Globus pallidus (tissue), 1 donor: ENCODE measurements around the gene CYP26A1.

Source experiments
- DNase-seq: peaks from one replicate; pipeline ENCODE4 v3.0.0-alpha.2; 2015; ENCODE audit warnings: low spot score

Gene CYP26A1

DNA sequence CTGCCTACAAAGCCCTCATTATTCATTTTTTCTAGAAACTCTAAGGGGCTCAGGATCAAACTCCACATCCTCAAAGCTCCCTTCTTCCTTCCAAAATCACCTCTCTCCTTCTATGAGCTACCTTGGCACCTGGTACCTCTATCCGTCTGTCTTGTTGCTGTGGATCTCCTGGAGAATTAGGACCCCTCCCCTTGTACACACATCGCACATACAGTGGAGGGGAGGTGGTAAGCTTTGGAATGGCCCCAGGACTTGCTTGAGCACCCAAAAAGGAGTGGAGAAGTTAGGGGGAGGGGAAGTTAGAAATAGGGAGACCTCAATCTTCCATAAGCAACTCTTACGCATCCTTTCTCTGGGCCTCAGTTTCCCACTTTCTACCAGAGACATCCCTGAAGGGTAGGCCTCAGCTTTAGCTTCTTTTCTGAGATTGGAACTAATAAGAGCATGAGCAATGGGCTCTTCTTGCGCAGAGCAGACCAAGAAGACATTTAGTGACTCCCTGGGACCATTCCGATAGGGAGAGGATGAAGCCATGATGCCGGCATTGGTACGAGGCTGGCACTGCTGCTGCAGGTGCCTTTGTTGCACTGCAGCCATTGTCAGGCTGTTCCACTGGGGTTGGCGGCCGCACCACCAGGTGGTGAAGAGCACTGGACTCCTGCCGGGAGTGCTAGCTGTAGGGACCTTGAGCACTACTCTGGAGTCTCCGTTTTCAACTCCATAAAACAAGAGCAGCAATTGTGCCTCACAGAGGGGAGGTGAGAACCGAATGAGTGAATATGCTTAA is 8.6 kb upstream of the CYP26A1 start:
- DNase-seq = no peak

DNA sequence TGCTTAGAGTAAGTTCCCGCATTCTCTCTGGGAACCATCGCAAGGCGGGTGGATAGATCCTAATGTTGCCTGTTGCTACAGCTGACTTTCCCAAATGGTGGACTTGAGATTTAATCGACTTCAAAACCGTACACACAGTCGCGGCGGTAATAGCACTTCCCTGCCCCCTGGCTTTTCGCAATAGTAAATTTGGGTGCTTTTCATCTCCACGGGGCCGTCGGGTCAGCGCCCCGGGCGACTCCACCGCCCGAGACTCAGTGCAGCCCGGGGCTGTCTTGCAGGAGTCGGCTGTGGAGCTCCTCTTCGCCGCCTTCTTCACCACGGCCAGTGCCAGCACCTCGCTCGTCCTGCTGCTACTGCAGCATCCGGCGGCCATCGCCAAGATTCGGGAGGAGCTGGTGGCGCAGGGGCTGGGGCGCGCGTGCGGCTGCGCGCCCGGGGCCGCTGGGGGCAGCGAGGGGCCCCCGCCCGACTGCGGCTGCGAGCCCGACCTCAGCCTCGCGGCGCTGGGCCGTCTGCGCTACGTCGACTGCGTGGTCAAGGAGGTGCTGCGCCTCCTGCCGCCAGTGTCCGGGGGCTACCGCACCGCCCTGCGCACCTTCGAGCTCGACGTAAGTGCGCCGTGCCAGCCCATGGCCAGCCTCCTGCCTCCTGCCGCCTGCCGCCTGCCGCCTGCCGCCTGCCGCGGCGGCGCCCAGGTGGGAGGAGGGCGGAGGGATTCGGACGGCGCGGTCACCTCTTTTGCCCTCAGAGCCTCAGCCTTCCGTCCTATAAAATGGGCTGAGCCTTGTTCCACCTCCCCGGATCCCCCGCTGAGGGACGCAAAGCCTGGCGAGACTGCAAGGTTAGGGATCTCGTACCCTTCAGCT is 7.8 kb upstream of the CYP26A1 start:
- no peak for DNase-seq

DNA sequence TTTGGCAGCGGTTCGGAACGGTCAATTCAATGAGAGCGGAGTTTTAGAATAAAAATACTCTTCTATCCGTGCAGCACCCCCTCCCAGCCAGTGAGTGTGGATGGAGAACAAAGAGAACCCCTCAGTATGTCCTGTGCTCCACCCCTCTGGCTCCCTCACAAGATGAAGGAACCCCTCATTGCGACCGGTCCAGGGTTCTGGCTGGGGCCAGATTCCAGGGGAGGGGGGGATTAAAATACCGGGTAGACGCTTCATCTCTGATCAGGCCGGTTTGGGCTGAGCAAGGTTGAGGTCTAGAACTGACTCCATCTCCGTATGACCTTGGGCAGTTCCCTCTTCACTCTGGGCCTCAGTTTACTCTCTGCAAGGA is 7.2 kb upstream of the CYP26A1 start:
- no peak for DNase-seq

DNA sequence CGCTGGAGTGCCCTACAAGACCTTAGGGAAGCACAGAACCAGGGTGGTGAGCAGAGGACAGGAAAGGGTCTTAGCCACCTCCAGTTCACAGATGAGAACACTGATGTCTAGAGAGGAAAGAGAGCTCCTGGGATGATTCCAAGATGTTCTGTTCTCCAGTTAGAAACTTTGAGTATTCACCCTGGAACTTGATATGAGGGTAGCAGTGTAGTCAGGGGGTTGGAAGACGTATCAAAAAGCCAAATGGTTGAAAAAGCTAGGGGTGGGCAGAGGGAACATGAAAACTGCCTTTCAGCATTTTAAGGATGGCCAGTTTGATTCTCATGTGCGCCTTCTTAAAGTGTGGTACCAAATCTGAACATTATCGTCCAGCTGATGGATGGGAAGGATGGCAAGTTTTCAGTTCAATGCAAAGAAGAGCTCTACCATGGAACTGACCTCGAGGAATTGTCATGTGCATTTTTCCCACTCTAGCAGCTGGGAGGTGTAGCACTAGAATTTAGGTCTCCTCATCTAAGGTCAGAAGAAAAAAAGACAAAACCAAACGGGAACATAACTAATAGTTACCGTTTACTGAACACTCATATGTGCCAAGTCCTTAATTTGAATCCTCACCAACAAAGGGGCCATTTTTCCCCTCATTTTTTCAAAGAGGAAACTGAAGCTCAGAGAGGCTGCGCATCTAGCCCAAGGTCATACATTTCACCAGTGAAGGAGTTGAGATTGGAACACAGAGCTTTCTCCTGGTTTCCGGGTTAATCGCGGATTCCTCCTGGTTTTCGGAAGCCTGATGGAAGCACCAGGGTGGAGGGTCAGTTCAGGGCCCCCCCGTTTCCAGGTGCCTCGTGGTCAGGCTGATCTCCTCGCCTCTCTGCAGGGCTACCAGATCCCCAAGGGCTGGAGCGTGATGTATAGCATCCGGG is 6.0 kb upstream of the CYP26A1 start:
- DNase-seq = no peak

DNA sequence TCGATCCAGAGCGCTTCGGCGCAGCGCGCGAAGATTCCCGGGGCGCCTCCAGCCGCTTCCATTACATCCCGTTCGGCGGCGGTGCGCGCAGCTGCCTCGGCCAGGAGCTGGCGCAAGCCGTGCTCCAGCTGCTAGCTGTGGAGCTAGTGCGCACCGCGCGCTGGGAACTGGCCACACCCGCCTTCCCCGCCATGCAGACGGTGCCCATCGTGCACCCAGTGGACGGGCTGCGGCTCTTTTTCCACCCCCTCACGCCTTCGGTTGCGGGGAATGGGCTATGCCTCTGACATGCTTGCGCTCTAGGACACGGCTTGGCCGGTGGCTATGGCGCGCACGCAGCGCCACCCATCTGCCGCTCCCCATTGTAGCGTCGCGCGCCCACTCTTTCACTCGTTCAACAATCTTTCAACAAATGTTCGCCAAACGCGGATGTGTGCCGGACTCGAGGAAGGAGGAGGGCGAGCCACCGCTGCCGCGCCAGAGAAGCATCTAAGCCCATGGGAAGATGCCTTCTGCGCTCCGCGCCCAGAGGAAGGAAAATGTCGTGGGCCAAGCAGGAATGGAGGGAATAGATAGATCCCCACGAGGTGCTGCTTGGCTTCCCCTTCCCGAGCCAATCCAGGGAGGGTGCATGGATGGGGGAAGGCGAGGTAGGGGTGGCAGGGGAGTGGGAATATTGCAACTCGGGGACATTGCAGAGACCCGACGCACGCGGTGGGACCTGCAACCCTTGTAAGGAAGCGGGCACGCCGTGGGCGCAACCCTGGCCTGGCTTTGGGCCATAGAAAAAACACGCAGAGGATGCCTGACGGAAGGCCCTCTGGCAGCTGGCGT is 5.1 kb upstream of the CYP26A1 start:
- DNase-seq = no peak

DNA sequence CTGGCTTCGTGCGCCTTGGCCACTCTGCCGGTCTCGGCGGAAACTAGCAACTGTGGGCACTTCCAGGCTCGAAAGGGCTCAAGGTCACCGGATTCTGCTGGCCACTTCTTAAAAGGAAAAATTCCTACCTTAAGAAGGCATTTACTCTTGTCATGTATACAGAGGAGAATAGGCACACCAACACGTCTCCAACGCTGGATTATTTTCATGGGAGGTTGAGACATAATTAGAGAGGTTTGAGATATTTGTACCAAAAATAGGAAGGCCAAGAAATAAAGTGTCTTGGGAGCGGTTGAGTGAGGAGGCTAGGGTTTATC is 4.5 kb upstream of the CYP26A1 start:
- no peak for DNase-seq

DNA sequence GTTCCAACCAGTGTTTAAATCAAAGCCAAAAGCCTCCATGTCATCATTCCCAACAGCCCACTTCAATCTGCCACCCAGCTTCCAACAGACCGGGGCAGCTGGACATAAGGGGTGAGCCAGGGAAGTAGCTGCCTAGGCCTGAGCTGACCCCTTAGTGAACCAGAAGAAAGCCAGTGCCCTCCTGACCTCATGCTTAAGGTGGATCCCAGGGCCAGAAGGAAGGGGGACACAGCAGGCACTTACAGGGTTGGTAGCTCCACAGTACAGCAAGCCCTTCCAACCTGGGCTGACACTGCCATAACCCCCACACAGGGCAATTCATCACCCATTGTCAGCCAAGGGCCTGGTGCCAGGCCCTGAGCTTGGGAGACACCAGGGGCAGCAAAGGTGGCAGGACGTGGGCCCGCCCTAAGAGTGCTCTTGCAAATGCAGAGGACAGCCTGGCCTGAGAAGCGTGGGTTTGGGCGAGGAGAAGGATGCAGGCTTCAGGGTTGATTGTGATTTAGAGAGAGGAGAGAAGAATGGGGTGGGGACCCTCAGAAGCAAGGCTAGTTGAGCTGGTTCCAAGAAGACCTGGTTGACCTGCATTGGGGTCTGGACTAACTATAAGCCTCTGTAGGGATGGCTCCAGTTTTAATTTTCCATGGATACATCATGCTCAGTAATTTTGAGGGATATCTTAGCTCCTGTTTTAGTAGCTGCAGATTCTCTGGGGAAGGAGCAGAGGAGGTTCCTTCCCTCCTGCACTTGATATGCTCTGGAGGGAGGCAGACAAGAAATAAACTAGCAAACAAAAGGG is 3.1 kb upstream of the CYP26A1 start:
- no peak for DNase-seq

DNA sequence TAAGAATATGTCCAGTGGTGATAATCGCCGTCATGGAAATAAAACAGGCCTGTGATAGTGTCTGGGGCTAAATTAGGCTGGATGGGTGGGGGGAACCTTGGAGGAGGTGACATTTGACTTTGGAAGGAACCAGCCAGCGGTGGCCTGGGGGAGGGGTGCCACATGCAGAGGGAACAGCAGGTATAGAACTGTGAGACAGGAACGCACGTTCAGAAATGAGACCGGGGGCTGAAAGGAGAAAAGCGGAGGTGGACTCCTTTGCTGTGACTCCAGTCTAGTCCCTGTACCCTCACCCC is 2.6 kb upstream of the CYP26A1 start:
- DNase-seq = no peak

DNA sequence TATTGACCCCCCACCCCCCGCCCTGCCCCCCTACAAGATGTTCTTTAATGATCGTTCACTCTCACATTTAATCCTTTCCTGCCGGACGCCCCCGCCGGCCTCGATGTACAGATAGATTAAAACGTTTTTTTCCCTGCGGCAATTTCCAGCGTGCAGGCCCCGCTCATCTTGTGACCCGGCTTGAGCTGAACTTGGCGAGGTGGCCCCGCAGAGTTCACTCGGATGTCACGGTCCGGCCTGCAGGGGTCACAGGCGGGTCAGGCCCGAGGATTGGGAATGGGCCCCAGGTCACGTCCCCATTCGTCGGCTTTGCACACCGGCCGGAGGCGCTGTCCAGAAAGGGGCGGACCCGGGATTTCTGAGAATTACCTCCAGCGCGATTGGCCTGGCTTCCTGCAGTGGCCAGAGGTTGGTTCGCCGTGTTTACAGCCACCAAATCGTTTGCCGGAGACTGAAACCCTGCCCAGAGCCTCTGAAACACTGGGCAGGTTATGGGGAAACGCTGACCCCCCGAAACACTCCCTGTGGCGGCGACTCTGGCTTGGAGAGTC is 1.9 kb upstream of the CYP26A1 start:
- DNase-seq = no peak

DNA sequence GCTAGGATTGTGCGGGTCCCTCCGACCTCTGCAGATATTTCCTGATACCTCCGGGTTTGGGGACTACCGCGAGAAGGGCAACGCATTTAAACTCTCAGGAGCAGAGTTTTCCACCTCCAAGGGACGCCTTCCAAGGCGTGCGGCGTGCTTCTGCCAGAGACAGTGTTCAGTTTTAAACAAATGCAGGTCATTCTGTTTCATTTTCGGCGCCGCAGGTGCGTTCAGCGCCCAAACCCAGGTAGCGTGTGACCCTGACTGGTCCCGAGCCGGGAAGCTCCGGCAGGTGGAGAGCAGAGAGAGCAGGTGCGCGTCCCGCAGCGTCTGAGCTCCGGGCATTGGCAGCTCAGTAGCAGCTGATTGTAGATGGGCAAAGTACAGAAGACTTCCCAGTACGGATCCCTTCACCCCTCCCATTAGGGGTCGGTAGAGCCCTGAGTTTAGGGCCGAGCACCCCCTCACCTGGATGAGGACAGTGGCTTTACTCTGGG is 1.4 kb upstream of the CYP26A1 start:
- DNase-seq = no peak

DNA sequence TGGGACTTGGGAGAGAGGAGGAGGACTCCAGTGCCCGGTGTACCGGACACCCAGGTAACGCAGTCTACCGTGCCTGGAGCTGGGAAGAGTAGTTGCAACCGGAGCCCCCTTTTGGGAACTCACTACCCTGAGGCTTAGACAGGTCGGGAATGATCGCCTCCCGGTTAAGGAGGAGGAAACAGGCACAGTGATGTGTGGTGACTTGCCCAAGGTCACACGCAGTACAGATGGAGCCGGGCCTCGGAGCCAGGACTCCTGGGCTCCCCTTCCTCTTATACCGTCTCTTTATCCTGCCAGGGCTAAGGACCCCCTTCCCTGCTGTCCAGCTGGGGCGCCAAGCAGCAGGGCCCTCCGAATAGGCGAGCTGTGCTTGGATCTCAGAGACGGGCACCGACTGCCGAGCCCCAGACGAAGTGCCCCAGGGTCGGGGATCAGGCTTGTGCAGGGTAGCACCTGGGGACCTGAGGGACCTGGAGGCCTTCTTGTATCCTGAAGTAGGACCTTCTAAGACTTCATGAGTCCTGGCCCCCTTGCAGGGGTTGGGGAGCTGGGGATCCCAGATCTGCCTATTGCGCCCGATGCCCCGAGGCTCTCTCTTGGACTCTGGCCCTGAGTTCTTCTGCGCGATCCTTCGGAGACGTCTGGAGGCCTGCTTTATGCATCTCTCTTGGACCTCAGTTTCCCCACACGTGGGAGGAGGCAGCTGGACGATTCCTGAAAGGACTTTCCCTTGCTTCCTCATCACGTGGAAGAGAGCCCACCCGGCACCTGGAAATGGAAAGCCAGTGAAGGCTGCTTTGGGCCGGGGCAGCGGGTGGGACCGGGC is 767 bp upstream of the CYP26A1 start:
- DNase-seq = no peak

DNA sequence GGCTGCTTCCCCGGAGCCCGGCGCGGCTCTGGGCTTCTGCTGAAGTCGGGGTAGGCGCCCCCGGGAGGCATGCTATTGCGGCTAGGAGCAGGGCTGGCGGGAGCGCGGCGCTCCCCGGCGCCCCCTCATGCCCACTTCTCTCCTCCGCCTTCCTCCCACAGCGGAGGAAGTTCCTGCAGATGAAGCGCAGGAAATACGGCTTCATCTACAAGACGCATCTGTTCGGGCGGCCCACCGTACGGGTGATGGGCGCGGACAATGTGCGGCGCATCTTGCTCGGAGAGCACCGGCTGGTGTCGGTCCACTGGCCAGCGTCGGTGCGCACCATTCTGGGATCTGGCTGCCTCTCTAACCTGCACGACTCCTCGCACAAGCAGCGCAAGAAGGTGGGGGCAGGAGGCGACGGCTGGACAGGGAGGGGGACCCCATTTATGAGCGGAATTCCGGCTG is 479 bp downstream of the CYP26A1 start:
- no peak for DNase-seq

DNA sequence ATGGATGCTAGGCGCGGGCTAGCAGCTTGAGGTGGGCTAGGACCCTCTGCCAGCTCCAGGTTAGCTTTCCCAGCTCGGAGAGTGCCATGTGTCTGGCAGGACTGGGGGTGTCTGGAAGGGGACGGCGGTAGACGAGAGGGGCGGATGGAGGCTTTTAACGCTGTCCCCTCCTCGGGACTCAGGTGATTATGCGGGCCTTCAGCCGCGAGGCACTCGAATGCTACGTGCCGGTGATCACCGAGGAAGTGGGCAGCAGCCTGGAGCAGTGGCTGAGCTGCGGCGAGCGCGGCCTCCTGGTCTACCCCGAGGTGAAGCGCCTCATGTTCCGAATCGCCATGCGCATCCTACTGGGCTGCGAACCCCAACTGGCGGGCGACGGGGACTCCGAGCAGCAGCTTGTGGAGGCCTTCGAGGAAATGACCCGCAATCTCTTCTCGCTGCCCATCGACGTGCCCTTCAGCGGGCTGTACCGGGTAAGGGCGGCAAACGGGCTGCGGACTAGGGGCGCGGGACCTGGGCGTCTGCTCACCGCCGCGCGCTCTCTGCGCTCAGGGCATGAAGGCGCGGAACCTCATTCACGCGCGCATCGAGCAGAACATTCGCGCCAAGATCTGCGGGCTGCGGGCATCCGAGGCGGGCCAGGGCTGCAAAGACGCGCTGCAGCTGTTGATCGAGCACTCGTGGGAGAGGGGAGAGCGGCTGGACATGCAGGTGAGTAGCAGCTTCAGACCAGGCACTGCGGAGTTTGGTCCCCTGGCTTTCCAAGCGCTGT is 1.1 kb downstream of the CYP26A1 start:
- no peak for DNase-seq

DNA sequence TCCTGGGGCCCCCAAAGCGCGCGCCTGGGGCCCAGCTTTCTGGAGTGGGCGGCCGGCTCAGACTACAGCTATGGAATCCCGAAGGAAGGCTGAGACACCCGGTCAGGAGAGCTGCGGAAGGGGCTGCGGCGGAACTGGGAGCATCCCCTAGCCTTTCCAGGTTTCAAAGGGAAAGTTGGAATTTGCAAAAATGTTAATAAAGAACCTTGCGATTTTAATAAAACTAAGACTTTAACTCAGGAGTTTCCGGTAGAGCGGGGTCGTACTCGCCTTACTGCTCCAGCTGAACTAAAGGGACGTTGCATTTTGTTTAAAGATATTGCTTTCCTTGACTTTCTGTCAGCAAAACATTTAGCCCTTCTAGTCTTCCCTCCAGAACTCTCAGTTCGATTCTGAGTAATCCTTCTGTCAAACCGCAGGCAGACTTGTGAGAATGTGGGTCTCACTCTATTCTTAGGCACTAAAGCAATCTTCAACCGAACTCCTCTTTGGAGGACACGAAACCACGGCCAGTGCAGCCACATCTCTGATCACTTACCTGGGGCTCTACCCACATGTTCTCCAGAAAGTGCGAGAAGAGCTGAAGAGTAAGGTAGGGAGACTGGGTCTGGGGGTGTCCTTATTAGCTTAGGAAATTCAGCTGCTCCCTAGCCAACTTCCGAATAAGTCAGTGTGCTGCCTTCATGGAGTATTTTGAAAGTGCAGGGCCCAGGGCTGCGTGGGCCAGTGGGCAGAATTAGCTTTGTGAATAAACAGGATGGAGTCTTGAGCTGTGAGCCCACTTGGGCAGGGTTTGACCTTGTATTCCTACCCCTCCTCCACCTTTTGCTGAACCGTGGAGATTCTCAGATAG is 1.9 kb downstream of the CYP26A1 start:
- no peak for DNase-seq

DNA sequence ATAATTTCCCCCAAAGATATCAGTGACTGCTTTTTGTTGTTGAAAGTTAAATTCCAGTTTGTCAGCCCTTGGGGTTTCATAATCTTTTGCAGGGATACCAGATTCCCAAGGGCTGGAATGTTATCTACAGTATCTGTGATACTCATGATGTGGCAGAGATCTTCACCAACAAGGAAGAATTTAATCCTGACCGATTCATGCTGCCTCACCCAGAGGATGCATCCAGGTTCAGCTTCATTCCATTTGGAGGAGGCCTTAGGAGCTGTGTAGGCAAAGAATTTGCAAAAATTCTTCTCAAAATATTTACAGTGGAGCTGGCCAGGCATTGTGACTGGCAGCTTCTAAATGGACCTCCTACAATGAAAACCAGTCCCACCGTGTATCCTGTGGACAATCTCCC is 3.2 kb downstream of the CYP26A1 start:
- DNase-seq = no peak

DNA sequence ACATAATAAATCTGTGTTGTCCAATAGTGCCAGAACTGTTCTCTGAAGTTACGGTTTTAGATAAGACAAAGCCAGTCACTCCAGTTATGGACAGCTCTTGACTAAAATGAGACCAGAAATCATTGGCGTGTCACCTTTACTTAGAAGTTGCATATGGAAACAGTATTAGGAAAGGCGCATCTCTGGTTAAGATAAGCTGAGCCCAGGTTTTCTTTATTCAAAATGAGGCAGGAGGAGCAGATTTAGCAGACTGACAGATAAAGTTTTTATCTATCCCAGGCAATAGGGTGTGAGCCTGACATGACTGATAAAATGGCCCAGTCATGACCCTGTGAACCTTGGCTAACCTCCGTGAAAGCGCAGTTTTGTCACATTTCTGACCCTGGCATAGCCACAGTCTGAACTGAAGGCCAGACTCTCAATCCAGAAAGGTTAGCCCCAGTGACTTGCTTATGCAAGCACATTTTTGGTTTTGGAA is 4.2 kb downstream of the CYP26A1 start:
- no peak for DNase-seq

DNA sequence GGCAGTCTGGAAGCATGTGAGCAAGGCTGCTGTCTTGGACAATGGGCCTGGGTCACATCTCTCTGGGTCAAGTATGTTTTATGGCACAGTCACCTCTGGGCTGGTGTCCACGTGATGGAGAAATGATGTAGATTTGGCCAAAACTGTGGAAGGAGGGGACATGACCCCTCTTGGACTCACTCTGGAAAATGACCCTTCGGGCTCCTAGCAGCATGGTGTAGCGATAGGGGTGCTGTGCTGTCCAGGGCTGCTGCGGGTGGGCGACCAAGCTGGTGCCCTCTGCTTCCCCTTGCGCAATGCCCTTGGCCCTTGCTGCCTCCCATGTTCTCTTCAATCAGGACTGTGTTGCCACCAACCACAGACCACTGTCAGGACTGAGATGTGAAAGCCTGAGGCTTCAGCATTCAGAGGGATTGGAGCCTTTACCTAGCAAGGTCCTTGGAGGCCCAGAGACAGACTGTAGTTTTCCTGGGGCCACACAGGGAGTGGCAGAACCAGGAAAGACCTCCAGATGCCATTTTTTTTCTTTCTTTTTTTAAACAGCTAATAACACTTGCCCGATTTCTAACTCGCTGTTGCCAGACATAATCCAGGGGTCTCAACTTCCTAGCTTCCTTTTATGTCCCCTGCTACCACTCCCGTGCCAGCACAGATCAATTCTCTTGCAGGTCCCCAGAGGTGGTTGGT is 6.1 kb downstream of the CYP26A1 start:
- no peak for DNase-seq
